Ishikawa (cell line): Measurements from ENCODE around the gene TM7SF3.

Experiments used
- CREB1 ChIP-seq: IDR thresholded peaks from 2 replicates; pipeline ENCODE4 v1.6.1; 2012; ENCODE audit warnings: low read depth
- EGR1 ChIP-seq: IDR thresholded peaks from 2 replicates; pipeline ENCODE4 v1.6.1; 2012
- EP300 ChIP-seq: IDR thresholded peaks from 2 replicates; pipeline ENCODE4 v1.6.1; 2012; ENCODE audit warnings: borderline replicate concordance
- MAX ChIP-seq: IDR thresholded peaks from 2 replicates; pipeline ENCODE4 v1.6.1; 2012
- RAD21 ChIP-seq: IDR thresholded peaks from 2 replicates; pipeline ENCODE4 v1.6.1; 2012; ENCODE audit warnings: low read depth
- TAF1 ChIP-seq: IDR thresholded peaks from 2 replicates; pipeline ENCODE4 v1.6.1; 2012; ENCODE audit warnings: low read depth, mild to moderate bottlenecking
- TEAD4 ChIP-seq: IDR thresholded peaks from 2 replicates; pipeline ENCODE4 v1.6.1; 2012
- USF1 ChIP-seq: IDR thresholded peaks from 2 replicates; pipeline ENCODE4 v1.6.1; 2012
- YY1 ChIP-seq: IDR thresholded peaks from 2 replicates; pipeline ENCODE4 v1.6.1; 2012; ENCODE audit warnings: low read depth
- ZBTB7A ChIP-seq: IDR thresholded peaks from 2 replicates; pipeline ENCODE4 v1.6.1; 2012; ENCODE audit warnings: low read depth

- TF ChIP-seq TEAD4 (no peak), CREB1 (no peak), TAF1 (no peak), RAD21 (no peak), USF1 (no peak), MAX (no peak), EGR1 (no peak), YY1 (no peak), ZBTB7A (no peak), EP300 (no peak)
Measured at GRCh38 chr12:26939192-26939832, 74.9 kb downstream of the TM7SF3 start.
